Ovary (tissue), 9 donors: ENCODE results near the gene G6PC1. TPM values are rescaled to one million over a fixed set of nuclear protein-coding genes. Genes with fewer than 3 reads are reported as not detected.
"Not testable (repeated sequence)": the region's sequence is repeated elsewhere in the genome, so short reads cannot be mapped to it uniquely, and the experiment has no call there.

Experiments
- DNase-seq, 5 donors: peaks; one replicate each; pipeline ENCODE4 v3.0.0-alpha.2; 2019 to 2020
- H3K27ac ChIP-seq, 2 donors: fragments of 200-600 bp; one replicate each; pipeline versions ENCODE4 v1.5.1 to v1.8.0; 2019 to 2022
- H3K27me3 ChIP-seq: fragments of 200-600 bp; one replicate; pipeline ENCODE4 v1.8.0; 2022
- H3K36me3 ChIP-seq: fragments of 200-600 bp; sonication (generic); one replicate; pipeline ENCODE4 v1.5.1; 2019
- H3K4me1 ChIP-seq: one replicate; pipeline ENCODE4 v1.8.1; 2013; ENCODE audit warnings: mild to moderate bottlenecking, moderate library complexity; ENCODE audit not compliant: insufficient read depth
- H3K4me3 ChIP-seq: fragments of 200-600 bp; sonication (generic); one replicate; pipeline ENCODE4 v1.5.1; 2017
- H3K9me3 ChIP-seq, 2 donors: fragments of 200-600 bp in 1 of 2; sonication (generic) in 1 of 2; one replicate each; pipeline versions ENCODE4 v1.5.1 to v1.8.1; 2013 to 2019; ENCODE audit warnings: mild to moderate bottlenecking in 1 of 2, moderate library complexity in 1 of 2
- EP300 ChIP-seq: sonication (generic); formaldehyde crosslinking; IDR thresholded peaks from one replicate; pipeline ENCODE4 v1.6.1; 2017; ENCODE audit warnings: antibody characterized with exemption
- POLR2A ChIP-seq: fragments of 450-650 bp; IDR thresholded peaks from one replicate; pipeline ENCODE4 v1.6.1; 2017; ENCODE audit warnings: antibody characterized with exemption, mild to moderate bottlenecking, moderate library complexity
- WGBS, 3 donors: extraction: QIAGEN DNeasy Blood & Tissue Kit in 1 of 3; methylation state at CpG; one replicate each; pipeline versions ENCODE4 v1.1.5 to v1.1.7; 2013 to 2017; 5-methylcytosine and 5-hydroxymethylcytosine counted together
- intact Hi-C, 4 donors: fragments of 100-400 bp; cut with DNase I; formaldehyde crosslinking; loops; one replicate each; pipeline versions ENCODE4 v1.11.0 to v1.15.1; 2022 to 2023
- polyA plus RNA-seq, 2 donors: library from polyadenylated mRNA; stranded (reverse); fragments of 200-250 nt in 1 of 2; fragments of 350-450 nt in 1 of 2; fragmentation: Illumina TruSeq in 1 of 2; extraction: RNeasy Lipid Tissue Mini Kit (QIAGEN cat#74804) in 1 of 2; gene quantifications; one replicate each; pipeline ENCODE4 v1.2.3, GENCODE V29; 2013 to 2014
- total RNA-seq, 7 donors: library from RNA; depleted of rRNA in 2 of 7; stranded (reverse); fragments of >200 nt in 2 of 7; fragmentation: NEBNext Ultra II Directional in 3 of 7; extraction: Animal tissue kit (Norgen Biotek cat#: 25700) in 3 of 7; gene quantifications; one replicate each; pipeline versions ENCODE4 v1.1.0 to v1.2.4, GENCODE V29; 2016 to 2023
- TF ChIP-seq, protein P1 (sequence below), 3 donors: fragments of 450-650 bp in 2 of 3; fragments of 200-600 bp in 1 of 3; IDR thresholded peaks; one replicate each; pipeline versions ENCODE4 v1.5.1 to v1.8.0; 2016 to 2022; ENCODE audit warnings: antibody characterized with exemption in 3 of 3, mild to moderate bottlenecking in 1 of 3
- donor health status: DM: no; HTN: no; CAD: no; lungs with moderate emphysema.
- donor health status: DM: no; HTN: no; CAD: no.
- donor health status: Bipolar disorder and iron deficiency.
- donor health status: DM: yes; HTN: yes; CAD: no.
- donor health status: DM: no; HTN: no; CAD: no.
- donor health status: DM: yes; HTN: yes; CAD: no.

The G6PC1 gene
- total and polyA plus RNA-seq, 9 donors: 0.69 to 1.7 TPM; not detected in 7

DNA sequence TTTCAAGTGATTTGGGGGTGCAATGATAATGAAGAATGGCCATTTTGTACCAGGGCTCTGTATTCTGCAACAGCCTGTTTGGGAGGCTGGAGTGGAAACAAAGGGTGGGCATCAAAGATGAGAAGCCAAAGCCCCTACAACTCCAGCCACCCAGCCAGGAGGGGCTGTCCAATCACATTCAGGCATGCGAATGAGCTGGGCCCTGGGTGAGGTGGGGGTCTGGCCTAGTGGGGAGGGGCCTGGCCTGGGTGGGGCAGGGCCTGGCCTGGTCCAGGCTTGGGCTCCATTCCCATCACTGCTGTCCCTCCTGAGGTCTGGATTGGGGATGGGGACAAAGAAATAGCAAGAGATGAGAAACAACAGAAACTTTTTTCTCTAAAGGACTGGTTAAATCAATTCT lies 43.2 kb upstream of the G6PC1 start:
- Histone ChIP-seq H3K27me3 (no peaks in the 10 kb centered on the region), H3K27ac (no peak overlapping the region), H3K9me3 (no peaks in the 10 kb centered on the region), H3K4me1 (peaks cover 2% of the 10 kb centered on the region), H3K36me3 (no peaks in the 10 kb centered on the region), H3K4me3 (no peak overlapping the region)
- TF ChIP-seq POLR2A (no peak), EP300 (no peak)
- TF ChIP-seq, protein P1, sequence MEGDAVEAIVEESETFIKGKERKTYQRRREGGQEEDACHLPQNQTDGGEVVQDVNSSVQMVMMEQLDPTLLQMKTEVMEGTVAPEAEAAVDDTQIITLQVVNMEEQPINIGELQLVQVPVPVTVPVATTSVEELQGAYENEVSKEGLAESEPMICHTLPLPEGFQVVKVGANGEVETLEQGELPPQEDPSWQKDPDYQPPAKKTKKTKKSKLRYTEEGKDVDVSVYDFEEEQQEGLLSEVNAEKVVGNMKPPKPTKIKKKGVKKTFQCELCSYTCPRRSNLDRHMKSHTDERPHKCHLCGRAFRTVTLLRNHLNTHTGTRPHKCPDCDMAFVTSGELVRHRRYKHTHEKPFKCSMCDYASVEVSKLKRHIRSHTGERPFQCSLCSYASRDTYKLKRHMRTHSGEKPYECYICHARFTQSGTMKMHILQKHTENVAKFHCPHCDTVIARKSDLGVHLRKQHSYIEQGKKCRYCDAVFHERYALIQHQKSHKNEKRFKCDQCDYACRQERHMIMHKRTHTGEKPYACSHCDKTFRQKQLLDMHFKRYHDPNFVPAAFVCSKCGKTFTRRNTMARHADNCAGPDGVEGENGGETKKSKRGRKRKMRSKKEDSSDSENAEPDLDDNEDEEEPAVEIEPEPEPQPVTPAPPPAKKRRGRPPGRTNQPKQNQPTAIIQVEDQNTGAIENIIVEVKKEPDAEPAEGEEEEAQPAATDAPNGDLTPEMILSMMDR (IDR thresholded peaks at IDR 0.05): no peak
- intact Hi-C loops: loop anchor here in 1 of 4 donors (10.0 kb wide), 1 partner anchor 637 kb away; no protein-coding TSS in a partner anchor
- WGBS, 3 donors: 91 to 97% (median 95%) methylated on average over 1 of the region's 1 CpG
- DNase-seq: no peak

DNA sequence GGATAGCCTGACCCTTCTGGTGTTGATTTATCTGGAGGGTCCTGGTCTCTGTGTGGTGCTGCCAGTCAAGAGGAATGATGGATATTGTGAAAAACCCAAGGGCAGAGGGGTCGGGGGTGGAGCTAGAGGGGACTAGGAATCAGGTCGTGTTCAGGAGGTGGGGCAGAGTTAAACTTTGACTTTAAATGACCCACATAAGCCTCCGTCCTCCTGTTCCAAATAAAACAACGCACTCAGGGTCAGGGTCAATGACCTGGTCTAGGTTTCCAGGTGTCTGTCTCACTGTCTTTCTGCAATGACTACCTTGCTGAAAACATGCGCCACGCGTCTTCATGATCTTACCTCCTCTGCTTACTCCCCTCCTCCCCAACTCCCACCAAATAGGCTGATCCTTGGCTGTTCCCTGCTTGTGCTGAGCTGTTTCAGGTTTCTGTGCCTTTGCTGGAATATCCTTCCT lies 34.9 kb upstream of the G6PC1 start:
- H3K36me3 ChIP-seq: no peaks in the 10 kb centered on the region
- no peaks in the 10 kb centered on the region for H3K9me3 ChIP-seq
- H3K4me1 ChIP-seq: no peaks in the 10 kb centered on the region
- no peak for TF ChIP-seq POLR2A
- no peak for TF ChIP-seq EP300
- TF ChIP-seq, protein P1 (IDR thresholded peaks at IDR 0.05): no peak
- H3K4me3 ChIP-seq: no peak overlapping the region
- no peaks in the 10 kb centered on the region for H3K27me3 ChIP-seq
- no peak overlapping the region for H3K27ac ChIP-seq
- DNase-seq: no peak
- WGBS, 3 donors: 77 to 84% (median 83%) methylated on average over 7 of the region's 7 CpGs
- intact Hi-C loops: no loop called here

DNA sequence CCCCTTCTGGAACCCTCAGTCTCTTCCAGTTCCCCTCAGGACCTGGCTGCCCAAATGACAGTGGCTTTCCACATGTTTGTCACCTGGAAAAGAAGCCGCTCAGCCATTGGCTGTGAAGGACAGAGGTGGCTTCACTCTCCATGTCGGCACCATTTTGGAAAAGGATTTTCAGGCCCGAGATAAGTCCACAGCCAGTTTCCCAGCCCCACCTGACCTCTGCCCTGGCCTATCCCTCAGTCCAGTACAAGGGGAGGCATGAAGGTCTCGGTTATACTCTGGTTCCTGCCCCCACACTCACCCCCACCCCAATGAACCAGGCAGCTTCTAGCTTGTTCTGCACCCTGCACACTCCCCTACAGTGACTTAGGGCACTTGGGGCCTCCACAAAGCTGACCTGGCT lies 34.4 kb upstream of the G6PC1 start:
- Histone ChIP-seq H3K27ac (no peak overlapping the region), H3K27me3 (no peaks in the 10 kb centered on the region), H3K4me3 (no peak overlapping the region), H3K36me3 (no peaks in the 10 kb centered on the region), H3K9me3 (no peaks in the 10 kb centered on the region), H3K4me1 (no peaks in the 10 kb centered on the region)
- no peak for DNase-seq
- TF ChIP-seq, protein P1 (IDR thresholded peaks at IDR 0.05): no peak
- no peak for TF ChIP-seq POLR2A
- no peak for TF ChIP-seq EP300
- intact Hi-C loops: no loop called here
- WGBS, 3 donors: 81 to 92% (median 84%) methylated on average over 4 of the region's 4 CpGs

DNA sequence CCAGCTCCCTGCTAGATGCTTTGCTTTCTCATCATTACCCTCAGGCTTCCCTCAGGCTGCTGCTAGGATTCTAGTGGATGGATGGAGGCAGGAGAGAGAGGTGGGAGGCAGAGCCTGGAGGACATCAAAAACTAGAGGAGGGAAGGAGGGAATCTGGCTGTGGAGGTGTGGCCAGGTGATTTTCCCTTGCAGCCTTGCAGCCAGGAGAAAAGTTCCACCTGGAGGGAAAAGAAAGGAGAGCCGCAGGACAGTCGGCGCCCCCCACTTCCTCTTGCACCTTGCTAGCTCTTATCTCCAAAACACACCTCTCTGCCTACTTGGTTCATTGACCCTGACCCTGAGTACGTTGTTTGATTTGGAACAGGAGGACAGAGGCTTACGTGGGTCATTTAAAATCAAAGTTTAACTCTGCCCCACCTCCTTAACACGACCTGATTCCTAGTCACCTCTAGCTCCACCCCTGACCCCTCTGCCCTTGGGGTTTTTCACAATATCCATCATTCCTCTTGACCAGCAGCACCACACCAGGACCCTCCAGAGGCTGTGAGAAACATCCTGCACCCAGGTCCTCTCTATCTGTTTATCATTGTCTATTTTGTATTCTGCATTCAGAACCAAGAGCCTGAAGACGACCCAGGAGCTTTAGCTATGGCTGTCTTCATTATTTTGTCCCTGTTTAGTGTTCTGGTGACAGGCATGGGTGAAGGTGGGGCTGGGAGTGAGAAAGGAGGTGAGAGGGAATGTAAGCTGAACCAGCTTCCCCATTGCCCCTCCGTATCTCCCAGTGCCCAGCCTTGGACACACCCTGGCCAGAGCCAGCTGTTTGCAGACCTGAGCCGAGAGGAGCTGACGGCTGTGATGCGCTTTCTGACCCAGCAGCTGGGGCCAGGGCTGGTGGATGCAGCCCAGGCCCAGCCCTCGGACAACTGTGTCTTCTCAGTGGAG lies 33.7 kb upstream of the G6PC1 start:
- DNase-seq: no peak
- Histone ChIP-seq H3K4me3 (no peak overlapping the region), H3K27ac (no peak overlapping the region), H3K9me3 (no peaks in the 10 kb centered on the region), H3K36me3 (no peaks in the 10 kb centered on the region), H3K4me1 (no peaks in the 10 kb centered on the region), H3K27me3 (no peaks in the 10 kb centered on the region)
- no peak for TF ChIP-seq POLR2A
- TF ChIP-seq EP300: no peak
- TF ChIP-seq, protein P1 (IDR thresholded peaks at IDR 0.05): no peak
- WGBS, 3 donors: 40 to 58% (median 52%) methylated on average over 11 to 12 of the region's 12 CpGs
- intact Hi-C loops: no loop called here

DNA sequence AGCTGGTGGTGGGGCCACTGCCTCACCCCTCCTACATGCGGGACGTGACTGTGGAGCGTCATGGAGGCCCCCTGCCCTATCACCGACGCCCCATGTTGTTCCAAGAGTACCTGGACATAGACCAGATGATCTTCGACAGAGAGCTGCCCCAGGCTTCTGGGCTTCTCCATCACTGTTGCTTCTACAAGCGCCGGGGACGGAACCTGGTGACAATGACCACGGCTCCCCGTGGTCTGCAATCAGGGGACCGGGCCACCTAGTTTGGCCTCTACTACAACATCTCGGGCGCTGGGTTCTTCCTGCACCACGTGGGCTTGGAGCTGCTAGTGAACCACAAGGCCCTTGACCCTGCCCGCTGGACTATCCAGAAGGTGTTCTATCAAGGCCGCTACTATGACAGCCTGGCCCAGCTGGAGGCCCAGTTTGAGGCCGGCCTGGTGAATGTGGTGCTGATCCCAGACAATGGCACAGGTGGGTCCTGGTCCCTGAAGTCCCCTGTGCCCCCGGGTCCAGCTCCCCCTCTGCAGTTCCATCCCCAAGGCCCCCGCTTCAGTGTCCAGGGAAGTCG lies 32.8 kb upstream of the G6PC1 start:
- H3K36me3 ChIP-seq, H3K27me3 ChIP-seq, DNase-seq, intact Hi-C loops, H3K4me1 ChIP-seq, H3K27ac ChIP-seq, H3K9me3 ChIP-seq, H3K4me3 ChIP-seq: not testable (repeated sequence)
- WGBS, 3 donors: 89 to 93% (median 90%) methylated on average over 13 to 21 of the region's 21 CpGs
